Tibial nerve (tissue), 4 donors: ENCODE data around the gene DHRS13. TPM values are rescaled to one million over a fixed set of nuclear protein-coding genes. Genes with fewer than 3 reads are reported as not detected.

ENCODE experiments used
- DNase-seq, 2 donors: peaks; one replicate each; pipeline ENCODE4 v3.0.0-alpha.2; 2019; ENCODE audit warnings: low spot score in 2 of 2
- H3K27ac ChIP-seq, 4 donors: fragments of 200-600 bp; sonication (generic) in 3 of 4; one replicate each; pipeline ENCODE4 v1.5.1; 2017 to 2019; ENCODE audit warnings: mild to moderate bottlenecking in 1 of 4
- H3K27me3 ChIP-seq, 2 donors: fragments of 200-600 bp; sonication (generic) in 1 of 2; one replicate each; pipeline versions ENCODE4 v1.5.1 to v1.6.0; 2017 to 2019
- H3K36me3 ChIP-seq, 3 donors: fragments of 200-600 bp; sonication (generic); one replicate each; pipeline ENCODE4 v1.5.1; 2018 to 2019
- H3K4me1 ChIP-seq, 4 donors: fragments of 200-600 bp; sonication (generic) in 3 of 4; one replicate each; pipeline ENCODE4 v1.5.1; 2017 to 2019
- H3K4me3 ChIP-seq, 4 donors: fragments of 200-600 bp; sonication (generic) in 3 of 4; one replicate each; pipeline ENCODE4 v1.5.1; 2017 to 2019; ENCODE audit warnings: mild to moderate bottlenecking in 1 of 4, moderate library complexity in 1 of 4
- H3K9me3 ChIP-seq, 4 donors: fragments of 200-600 bp; sonication (generic) in 3 of 4; one replicate each; pipeline ENCODE4 v1.5.1; 2017 to 2019
- CTCF ChIP-seq, 5 experiments: fragments of 200-600 bp in 3 of 5; fragments of 450-650 bp in 2 of 5; sonication (generic) in 3 of 5; IDR thresholded peaks; one replicate each; pipeline ENCODE4 v1.5.1; 2016 to 2019; ENCODE audit warnings: antibody characterized with exemption in 5 of 5, mild to moderate bottlenecking in 3 of 5, moderate library complexity in 2 of 5
- EP300 ChIP-seq, 2 donors: sonication (generic); formaldehyde crosslinking; IDR thresholded peaks; one replicate each; pipeline ENCODE4 v1.6.1; 2017; ENCODE audit warnings: antibody characterized with exemption in 2 of 2, mild to moderate bottlenecking in 1 of 2
- POLR2A ChIP-seq, 2 donors: fragments of 450-650 bp; IDR thresholded peaks; one replicate each; pipeline ENCODE4 v1.6.1; 2017; ENCODE audit warnings: antibody characterized with exemption in 2 of 2, mild to moderate bottlenecking in 2 of 2, moderate library complexity in 2 of 2
- WGBS, 2 donors: methylation state at CpG; one replicate each; pipeline ENCODE4 v1.1.5; 2018; 5-methylcytosine and 5-hydroxymethylcytosine counted together
- total RNA-seq, 4 donors: library from RNA; depleted of rRNA; stranded (reverse); fragments of >200 nt; gene quantifications; one replicate each; pipeline ENCODE4 v1.1.0, GENCODE V29; 2016

DHRS13 gene
- total RNA-seq, 4 donors from 2014 or later = 2.4 to 21.9 (median 8.8) TPM

- TF ChIP-seq EP300 (IDR thresholded peaks at IDR 0.05) (no peak), CTCF (IDR thresholded peaks at IDR 0.05) (no peak), POLR2A (IDR thresholded peaks at IDR 0.05) (no peak)
- peaks cover 0 to 5% (median 0%) of the 10 kb centered on the region in 4 donors for H3K9me3 ChIP-seq
- DNase-seq = no peak
- peaks cover 0 to 73% (median 3%) of the 10 kb centered on the region in 3 donors for H3K36me3 ChIP-seq
- no peak overlapping the region for H3K4me3 ChIP-seq
- no peaks in the 10 kb centered on the region for H3K27me3 ChIP-seq
- 79% methylated on average over 2 of the region's 2 CpGs for WGBS, 2 donors
- H3K27ac ChIP-seq = peak overlapping the region in 3 of 4 donors; percentile 5 to 50 (median 46)
- H3K4me1 ChIP-seq = peaks cover 0 to 27% (median 2%) of the 10 kb centered on the region in 4 donors
Observed at GRCh38 chr17:28926366-28926765, 23.5 kb upstream of the DHRS13 start.

- H3K4me1 ChIP-seq = peaks cover 0 to 25% (median 2%) of the 10 kb centered on the region in 4 donors
- DNase-seq = no peak
- no peak overlapping the region for H3K4me3 ChIP-seq
- peak overlapping the region in 3 of 4 donors; percentile 50 to 68 (median 52) for H3K27ac ChIP-seq
- H3K9me3 ChIP-seq = peaks cover 0 to 5% (median 0%) of the 10 kb centered on the region in 4 donors
- peaks cover 0 to 77% (median 7%) of the 10 kb centered on the region in 3 donors for H3K36me3 ChIP-seq
- H3K27me3 ChIP-seq = no peaks in the 10 kb centered on the region
- 21 to 23% methylated on average over 2 of the region's 2 CpGs for WGBS, 2 donors
- no peak for TF ChIP-seq POLR2A (IDR thresholded peaks at IDR 0.05)
- TF ChIP-seq CTCF (IDR thresholded peaks at IDR 0.05) = no peak
- TF ChIP-seq EP300 (IDR thresholded peaks at IDR 0.05) = peak in 1 of 2 donors; percentile 38
Observed at GRCh38 chr17:28925912-28926365, 23.1 kb upstream of the DHRS13 start.

- Histone ChIP-seq H3K36me3 (peaks cover 3 to 100% (median 46%) of the 10 kb centered on the region in 3 donors), H3K27ac (no peak overlapping the region), H3K4me1 (no peaks in the 10 kb centered on the region), H3K9me3 (no peaks in the 10 kb centered on the region), H3K27me3 (no peaks in the 10 kb centered on the region), H3K4me3 (no peak overlapping the region)
- no peak for TF ChIP-seq EP300 (IDR thresholded peaks at IDR 0.05)
- TF ChIP-seq CTCF (IDR thresholded peaks at IDR 0.05) = no peak
- no peak for TF ChIP-seq POLR2A (IDR thresholded peaks at IDR 0.05)
- DNase-seq = no peak
Observed at GRCh38 chr17:28920201-28920600, 17.3 kb upstream of the DHRS13 start.

GRCh38 chr17:28918295-28918694 lies 15.4 kb upstream of the DHRS13 start:
- TF ChIP-seq POLR2A (IDR thresholded peaks at IDR 0.05) (no peak), CTCF (IDR thresholded peaks at IDR 0.05) (no peak), EP300 (IDR thresholded peaks at IDR 0.05) (no peak)
- no peaks in the 10 kb centered on the region for H3K9me3 ChIP-seq
- H3K4me3 ChIP-seq = no peak overlapping the region
- H3K27me3 ChIP-seq = no peaks in the 10 kb centered on the region
- DNase-seq = no peak
- H3K27ac ChIP-seq = no peak overlapping the region
- peaks cover 4 to 100% (median 62%) of the 10 kb centered on the region in 3 donors for H3K36me3 ChIP-seq
- H3K4me1 ChIP-seq = no peaks in the 10 kb centered on the region
- WGBS, 2 donors = 56 to 59% methylated on average over 2 of the region's 2 CpGs

- TF ChIP-seq CTCF (IDR thresholded peaks at IDR 0.05) = no peak
- TF ChIP-seq EP300 (IDR thresholded peaks at IDR 0.05) = no peak
- no peak for TF ChIP-seq POLR2A (IDR thresholded peaks at IDR 0.05)
- Histone ChIP-seq H3K27me3 (no peaks in the 10 kb centered on the region), H3K4me3 (no peak overlapping the region), H3K9me3 (no peaks in the 10 kb centered on the region), H3K4me1 (no peaks in the 10 kb centered on the region), H3K27ac (no peak overlapping the region), H3K36me3 (peaks cover 8 to 100% (median 69%) of the 10 kb centered on the region in 3 donors)
- 74 to 78% methylated on average over 5 of the region's 5 CpGs for WGBS, 2 donors
- no peak for DNase-seq
Observed at GRCh38 chr17:28917465-28917864, 14.6 kb upstream of the DHRS13 start.
